Cardiac fibroblast (primary cell): Measurements from ENCODE around the gene AHI1.
A peak's percentile ranks its signal among the peaks of the same experiment; 100 is the strongest.

Experiments
- DNase-seq, 2 donors: peaks; one replicate each; pipeline versions ENCODE4 v3.0.0 to v3.0.0-alpha.2; 2010; ENCODE audit warnings: low read depth in 2 of 2
- H3K4me3 ChIP-seq, 2 donors: replicated peaks in 1 of 2; 1 replicate in 1 of 2; 2 replicates in 1 of 2; pipeline ENCODE4 v1.5.1; 2011; ENCODE audit warnings: low read depth in 2 of 2, low read length in 2 of 2, mild to moderate bottlenecking in 2 of 2, moderate library complexity in 1 of 2
- CTCF ChIP-seq: IDR thresholded peaks from one replicate; pipeline ENCODE4 v1.5.1; 2011; ENCODE audit warnings: low read depth, mild to moderate bottlenecking, low read length, inconsistent platforms

AHI1 gene

GRCh38 chr6:135283926-135284325 is 213.6 kb downstream of the AHI1 start:
- no peak for DNase-seq
- H3K4me3 ChIP-seq: no peak overlapping the region
- no peak for TF ChIP-seq CTCF

- no peak overlapping the region for H3K4me3 ChIP-seq
- TF ChIP-seq CTCF: no peak
- DNase-seq: no peak
Observed at GRCh38 chr6:135282395-135282794, 215.1 kb downstream of the AHI1 start.

- no peak for DNase-seq
- TF ChIP-seq CTCF: no peak
- no peak overlapping the region for H3K4me3 ChIP-seq
Observed at GRCh38 chr6:135281964-135282363, 215.6 kb downstream of the AHI1 start.

- DNase-seq: no peak
- no peak overlapping the region for H3K4me3 ChIP-seq
- TF ChIP-seq CTCF: no peak
Observed at GRCh38 chr6:135281227-135281626, 216.3 kb downstream of the AHI1 start.

GRCh38 chr6:135280375-135281136 is 217.0 kb downstream of the AHI1 start:
- TF ChIP-seq CTCF: no peak
- no peak overlapping the region for H3K4me3 ChIP-seq
- DNase-seq: peak; percentile 27 to 71

GRCh38 chr6:135277422-135277821 is 220.1 kb downstream of the AHI1 start:
- no peak overlapping the region for H3K4me3 ChIP-seq

More at GRCh38 chr6:135277422-135277821, 220.1 kb downstream of the AHI1 start:
- no peak for TF ChIP-seq CTCF
- DNase-seq: no peak
